Spleen (tissue), 7 donors: Measurements from ENCODE around the gene DBX2.

Experiments
- POLR2A ChIP-seq, 3 donors: fragments of 450-650 bp; IDR thresholded peaks; one replicate each; pipeline ENCODE4 v1.5.1; 2017; ENCODE audit warnings: antibody characterized with exemption in 3 of 3, mild to moderate bottlenecking in 1 of 3
- POLR2AphosphoS5 ChIP-seq, 3 donors: sonication (generic); formaldehyde crosslinking; IDR thresholded peaks; one replicate each; pipeline ENCODE4 v1.5.1; 2017; ENCODE audit warnings: antibody characterized with exemption in 3 of 3
- TF ChIP-seq, protein P1 (sequence below), 11 experiments: fragments of 200-600 bp in 7 of 11; fragments of 450-650 bp in 4 of 11; sonication (generic) in 4 of 11; IDR thresholded peaks in 8 of 11; conservative IDR thresholded peaks in 3 of 11; 1 replicate in 7 of 11; 2 replicates in 4 of 11; pipeline versions ENCODE4 v1.4.0 to v1.8.0; 2016 to 2021; ENCODE audit warnings: antibody characterized with exemption in 11 of 11, inconsistent platforms in 4 of 11, mild to moderate bottlenecking in 1 of 11
- donor health status: DM: no; HTN: no; CAD: no; lungs with moderate emphysema.
- donor health status: DM: no; HTN: no; CAD: no.
- donor health status: DM: no; HTN: no; CAD: no.

DNA sequence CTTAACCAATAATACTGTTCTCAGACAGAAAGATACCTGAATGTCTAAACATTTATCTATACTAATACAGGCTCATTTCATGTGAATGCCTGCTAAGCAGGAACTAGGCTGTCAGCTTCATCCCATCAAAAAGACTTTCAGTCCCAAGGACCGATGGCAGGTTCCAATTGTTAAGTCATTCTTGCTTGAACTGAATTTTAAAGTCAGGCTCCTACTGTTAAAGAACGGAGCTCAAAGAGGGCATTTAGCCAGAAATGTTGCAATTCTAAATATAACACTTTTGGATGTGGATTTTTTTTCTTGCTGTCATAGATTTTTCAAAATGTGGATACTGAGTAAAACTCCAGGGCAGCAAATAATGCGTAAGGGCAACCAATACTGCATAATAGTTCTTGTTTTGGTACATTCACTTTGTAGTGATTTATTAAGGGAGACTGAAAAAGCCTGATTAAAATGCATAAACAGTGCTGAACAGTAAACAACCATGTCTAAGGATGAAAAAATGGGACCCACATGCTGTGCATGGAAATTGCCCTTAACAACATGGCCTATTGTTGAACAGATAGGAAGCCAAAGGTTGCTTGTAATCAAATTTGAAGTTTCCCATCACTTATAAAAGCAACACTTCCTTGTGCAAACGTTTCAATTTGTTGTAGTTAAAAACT is 38.6 kb upstream of the DBX2 start:
- TF ChIP-seq, protein P1, sequence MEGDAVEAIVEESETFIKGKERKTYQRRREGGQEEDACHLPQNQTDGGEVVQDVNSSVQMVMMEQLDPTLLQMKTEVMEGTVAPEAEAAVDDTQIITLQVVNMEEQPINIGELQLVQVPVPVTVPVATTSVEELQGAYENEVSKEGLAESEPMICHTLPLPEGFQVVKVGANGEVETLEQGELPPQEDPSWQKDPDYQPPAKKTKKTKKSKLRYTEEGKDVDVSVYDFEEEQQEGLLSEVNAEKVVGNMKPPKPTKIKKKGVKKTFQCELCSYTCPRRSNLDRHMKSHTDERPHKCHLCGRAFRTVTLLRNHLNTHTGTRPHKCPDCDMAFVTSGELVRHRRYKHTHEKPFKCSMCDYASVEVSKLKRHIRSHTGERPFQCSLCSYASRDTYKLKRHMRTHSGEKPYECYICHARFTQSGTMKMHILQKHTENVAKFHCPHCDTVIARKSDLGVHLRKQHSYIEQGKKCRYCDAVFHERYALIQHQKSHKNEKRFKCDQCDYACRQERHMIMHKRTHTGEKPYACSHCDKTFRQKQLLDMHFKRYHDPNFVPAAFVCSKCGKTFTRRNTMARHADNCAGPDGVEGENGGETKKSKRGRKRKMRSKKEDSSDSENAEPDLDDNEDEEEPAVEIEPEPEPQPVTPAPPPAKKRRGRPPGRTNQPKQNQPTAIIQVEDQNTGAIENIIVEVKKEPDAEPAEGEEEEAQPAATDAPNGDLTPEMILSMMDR (IDR thresholded peaks at IDR 0.05 in 8 of 11, conservative IDR thresholded peaks at IDR 0.05 in 3 of 11), result no peak
- TF ChIP-seq POLR2AphosphoS5 (IDR thresholded peaks at IDR 0.05), result no peak
- no peak for TF ChIP-seq POLR2A (IDR thresholded peaks at IDR 0.05)
